CD14-positive monocyte (primary cell): ENCODE results near the gene NKAIN2. TPM values are rescaled to one million over a fixed set of nuclear protein-coding genes. Genes with fewer than 3 reads are reported as not detected.
"Not testable (repeated sequence)": the region's sequence is repeated elsewhere in the genome, so short reads cannot be mapped to it uniquely, and the experiment has no call there.

Experiments
- DNase-seq, 3 donors: peaks; one replicate each; pipeline ENCODE4 v3.0.0-alpha.2; 2011 to 2022
- H2AFZ ChIP-seq: 2 replicates; pipeline ENCODE4 v1.6.0; 2012; ENCODE audit warnings: mild to moderate bottlenecking, low read depth, low read length, inconsistent platforms; ENCODE audit not compliant: insufficient read depth, poor library complexity, severe bottlenecking
- H3K27ac ChIP-seq, 2 donors: 1 replicate in 1 of 2; 2 replicates in 1 of 2; pipeline ENCODE4 v1.5.1; 2012 to 2013; ENCODE audit warnings: low read length in 2 of 2, control low read depth in 1 of 2, inconsistent platforms in 1 of 2, low read depth in 1 of 2, mild to moderate bottlenecking in 1 of 2
- H3K27me3 ChIP-seq, 2 donors: one replicate each; pipeline versions ENCODE4 v1.6.0 to v1.6.1; 2011 to 2013; ENCODE audit warnings: low read length in 2 of 2; ENCODE audit not compliant: control insufficient read depth in 2 of 2, insufficient read depth in 2 of 2
- H3K36me3 ChIP-seq, 2 donors: replicated peaks in 1 of 2; 1 replicate in 1 of 2; 2 replicates in 1 of 2; pipeline versions ENCODE4 v1.5.1 to v1.6.1; 2012 to 2013; ENCODE audit warnings: low read length in 2 of 2, control low read depth in 1 of 2, inconsistent platforms in 1 of 2, mild to moderate bottlenecking in 1 of 2; ENCODE audit not compliant: insufficient read depth in 2 of 2, control insufficient read depth in 1 of 2
- H3K4me1 ChIP-seq, 2 donors: 1 replicate in 1 of 2; 2 replicates in 1 of 2; pipeline versions ENCODE4 v1.5.1 to v1.6.1; 2012 to 2013; ENCODE audit warnings: low read length in 2 of 2, control low read depth in 1 of 2, inconsistent platforms in 1 of 2, mild to moderate bottlenecking in 1 of 2, moderate library complexity in 1 of 2; ENCODE audit not compliant: insufficient read depth in 2 of 2, control insufficient read depth in 1 of 2
- H3K4me2 ChIP-seq: replicated peaks from 2 replicates; pipeline ENCODE3; 2012; ENCODE audit warnings: low read length, moderate library complexity, mild to moderate bottlenecking; ENCODE audit not compliant: poor library complexity, severe bottlenecking; ENCODE audit errors: extremely low read depth
- H3K4me3 ChIP-seq, 3 experiments: fragments of 200-600 bp in 1 of 3; sonication (generic) in 1 of 3; replicated peaks in 1 of 3; 1 replicate in 2 of 3; 2 replicates in 1 of 3; pipeline ENCODE4 v1.5.1; 2011 to 2013; ENCODE audit warnings: low read length in 3 of 3, mild to moderate bottlenecking in 3 of 3, control low read depth in 2 of 3, low read depth in 2 of 3, inconsistent platforms in 1 of 3, moderate library complexity in 1 of 3
- H3K79me2 ChIP-seq: 2 replicates; pipeline ENCODE4 v1.6.0; 2012; ENCODE audit warnings: mild to moderate bottlenecking, control low read depth, inconsistent platforms, low read length, moderate library complexity; ENCODE audit not compliant: insufficient read depth
- H3K9ac ChIP-seq: 2 replicates; pipeline ENCODE4 v1.6.0; 2017; ENCODE audit warnings: low read length, mild to moderate bottlenecking; ENCODE audit not compliant: insufficient read depth, poor library complexity, severe bottlenecking
- H3K9me3 ChIP-seq, 2 donors: replicated peaks in 1 of 2; 1 replicate in 1 of 2; 2 replicates in 1 of 2; pipeline versions ENCODE4 v1.5.1 to v1.6.1; 2012 to 2013; ENCODE audit warnings: low read length in 2 of 2, control low read depth in 1 of 2; ENCODE audit not compliant: control insufficient read depth in 1 of 2, insufficient read depth in 1 of 2
- H4K20me1 ChIP-seq: 2 replicates; pipeline ENCODE4 v1.6.0; 2012; ENCODE audit warnings: mild to moderate bottlenecking, low read length, control low read depth, moderate library complexity; ENCODE audit not compliant: insufficient read depth
- H3K27ac Mint-ChIP-seq, 7 donors: one replicate each; pipeline ENCODE4 v1.8.0; 2020; ENCODE audit warnings: mild to moderate bottlenecking in 7 of 7, mixed read lengths in 7 of 7, moderate library complexity in 6 of 7, inconsistent platforms in 2 of 7
- H3K27me3 Mint-ChIP-seq, 3 donors: one replicate each; pipeline ENCODE4 v1.8.0; 2021 to 2022; ENCODE audit warnings: low read depth in 3 of 3, mild to moderate bottlenecking in 3 of 3, mixed read lengths in 3 of 3, moderate library complexity in 3 of 3, inconsistent platforms in 1 of 3
- H3K36me3 Mint-ChIP-seq, 2 donors: one replicate each; pipeline ENCODE4 v1.8.0; 2020; ENCODE audit warnings: mixed read lengths in 2 of 2, inconsistent platforms in 1 of 2, mild to moderate bottlenecking in 1 of 2
- H3K4me1 Mint-ChIP-seq: one replicate; pipeline ENCODE4 v1.8.0; 2020; ENCODE audit warnings: mild to moderate bottlenecking, mixed read lengths
- H3K4me3 Mint-ChIP-seq, 2 donors: one replicate each; pipeline ENCODE4 v1.8.0; 2020; ENCODE audit warnings: mild to moderate bottlenecking in 2 of 2, mixed read lengths in 2 of 2, moderate library complexity in 1 of 2
- H3K9me3 Mint-ChIP-seq, 7 donors: one replicate each; pipeline ENCODE4 v1.8.0; 2020 to 2022; ENCODE audit warnings: mixed read lengths in 7 of 7, mild to moderate bottlenecking in 6 of 7, moderate library complexity in 6 of 7, inconsistent platforms in 2 of 7
- WGBS: methylation state at CpG from one replicate; pipeline ENCODE4 v1.1.5; 2013; ENCODE audit warnings: missing lambda C conversion rate; ENCODE audit not compliant: insufficient coverage; 5-methylcytosine and 5-hydroxymethylcytosine counted together
- intact Hi-C, 2 donors: fragments of 100-400 bp; cut with micrococcal nuclease; formaldehyde crosslinking; loops; one replicate each; pipeline versions ENCODE4 v1.15.0 to v1.15.1; 2023
- polyA plus RNA-seq, 3 donors: library from polyadenylated mRNA; depleted of rRNA in 1 of 3; unstranded in 2 of 3; stranded (reverse) in 1 of 3; fragments of 300-500 nt in 2 of 3; fragments of >200 nt in 1 of 3; fragmentation: Illumina TruSeq in 2 of 3; gene quantifications; 1 replicate in 2 of 3; 2 replicates in 1 of 3; pipeline ENCODE4 v1.2.3, GENCODE V29; 2012 to 2021
- TF ChIP-seq, protein P1 (sequence below): fragments of 200-600 bp; IDR thresholded peaks from one replicate; pipeline ENCODE4 v1.8.0; 2022; ENCODE audit warnings: antibody characterized with exemption, mild to moderate bottlenecking

The NKAIN2 gene
- polyA plus RNA-seq, 3 donors, result not detected

DNA sequence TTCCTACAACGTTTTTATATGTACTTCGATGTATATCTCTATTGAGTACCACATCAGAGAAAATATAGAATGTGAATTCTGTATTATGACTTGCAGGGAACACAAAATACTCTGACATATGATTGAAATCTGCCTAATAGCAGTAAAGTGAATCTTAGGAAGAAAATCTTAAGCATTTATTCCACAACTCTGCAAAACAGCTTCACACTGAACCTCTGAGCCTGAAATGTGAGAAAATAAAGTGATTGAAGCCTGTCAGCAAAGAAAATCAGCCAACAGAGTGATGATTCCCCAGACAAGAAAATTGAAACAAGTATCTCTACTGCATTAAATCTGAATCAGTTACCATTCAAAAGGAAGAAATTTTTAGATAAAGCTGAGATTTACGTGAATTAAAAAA, 659.1 kb downstream of the NKAIN2 start:
- DNase-seq, result no peak
- H3K27ac Mint-ChIP-seq, result no peak overlapping the region
- no CpG with 5 or more reads among the region's 3 CpGs for WGBS
- Histone ChIP-seq H4K20me1 (no peaks in the 10 kb centered on the region), H3K36me3 (no peaks in the 10 kb centered on the region), H3K27me3 (no peaks in the 10 kb centered on the region), H3K79me2 (no peaks in the 10 kb centered on the region), H3K9ac (no peak overlapping the region), H3K4me2 (no peak overlapping the region), H3K27ac (no peak overlapping the region), H3K4me3 (no peak overlapping the region), H2AFZ (no peak overlapping the region), H3K9me3 (no peaks in the 10 kb centered on the region), H3K4me1 (no peaks in the 10 kb centered on the region)
- H3K9me3 Mint-ChIP-seq, result peaks cover 0 to 5% (median 0%) of the 10 kb centered on the region in 7 donors
- H3K27me3 Mint-ChIP-seq, result no peaks in the 10 kb centered on the region
- no peaks in the 10 kb centered on the region for H3K4me1 Mint-ChIP-seq
- no peaks in the 10 kb centered on the region for H3K36me3 Mint-ChIP-seq
- TF ChIP-seq, protein P1, sequence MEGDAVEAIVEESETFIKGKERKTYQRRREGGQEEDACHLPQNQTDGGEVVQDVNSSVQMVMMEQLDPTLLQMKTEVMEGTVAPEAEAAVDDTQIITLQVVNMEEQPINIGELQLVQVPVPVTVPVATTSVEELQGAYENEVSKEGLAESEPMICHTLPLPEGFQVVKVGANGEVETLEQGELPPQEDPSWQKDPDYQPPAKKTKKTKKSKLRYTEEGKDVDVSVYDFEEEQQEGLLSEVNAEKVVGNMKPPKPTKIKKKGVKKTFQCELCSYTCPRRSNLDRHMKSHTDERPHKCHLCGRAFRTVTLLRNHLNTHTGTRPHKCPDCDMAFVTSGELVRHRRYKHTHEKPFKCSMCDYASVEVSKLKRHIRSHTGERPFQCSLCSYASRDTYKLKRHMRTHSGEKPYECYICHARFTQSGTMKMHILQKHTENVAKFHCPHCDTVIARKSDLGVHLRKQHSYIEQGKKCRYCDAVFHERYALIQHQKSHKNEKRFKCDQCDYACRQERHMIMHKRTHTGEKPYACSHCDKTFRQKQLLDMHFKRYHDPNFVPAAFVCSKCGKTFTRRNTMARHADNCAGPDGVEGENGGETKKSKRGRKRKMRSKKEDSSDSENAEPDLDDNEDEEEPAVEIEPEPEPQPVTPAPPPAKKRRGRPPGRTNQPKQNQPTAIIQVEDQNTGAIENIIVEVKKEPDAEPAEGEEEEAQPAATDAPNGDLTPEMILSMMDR, result no peak
- no peak overlapping the region for H3K4me3 Mint-ChIP-seq
- intact Hi-C loops, result no loop called here

DNA sequence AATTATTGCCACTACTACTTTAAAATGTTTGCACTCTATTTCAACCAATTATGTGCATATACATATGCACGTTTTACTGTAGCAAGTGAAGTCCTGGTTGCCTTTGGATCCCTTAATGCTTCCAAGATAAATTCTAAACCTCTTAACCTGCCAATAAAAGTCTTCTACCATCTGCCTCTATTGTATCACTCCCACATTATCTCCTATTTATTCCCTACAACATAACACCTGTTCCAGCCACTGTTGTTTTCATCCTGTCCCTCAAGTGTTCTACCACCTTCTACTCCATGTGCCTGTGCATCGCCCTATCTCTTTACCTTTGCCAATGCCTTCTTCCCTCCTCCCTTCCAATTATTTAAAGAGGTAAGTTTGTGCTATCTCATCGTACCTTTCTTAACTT, 659.6 kb downstream of the NKAIN2 start:
- peaks cover 0 to 5% (median 0%) of the 10 kb centered on the region in 7 donors for H3K9me3 Mint-ChIP-seq
- no peaks in the 10 kb centered on the region for H3K27me3 ChIP-seq
- H3K4me1 Mint-ChIP-seq, result no peaks in the 10 kb centered on the region
- H3K27me3 Mint-ChIP-seq, result no peaks in the 10 kb centered on the region
- no peak overlapping the region for H3K4me3 ChIP-seq
- intact Hi-C loops, result no loop called here
- no peaks in the 10 kb centered on the region for H3K36me3 ChIP-seq
- no peak overlapping the region for H3K27ac Mint-ChIP-seq
- no peak overlapping the region for H3K4me3 Mint-ChIP-seq
- DNase-seq, result no peak
- WGBS, result 89% methylated on average over 1 of the region's 3 CpGs
- H3K4me2 ChIP-seq, result no peak overlapping the region
- H2AFZ ChIP-seq, result no peak overlapping the region
- no peaks in the 10 kb centered on the region for H4K20me1 ChIP-seq
- H3K4me1 ChIP-seq, result no peaks in the 10 kb centered on the region
- TF ChIP-seq, protein P1, result no peak
- no peaks in the 10 kb centered on the region for H3K36me3 Mint-ChIP-seq
- no peaks in the 10 kb centered on the region for H3K9me3 ChIP-seq
- H3K27ac ChIP-seq, result no peak overlapping the region
- H3K79me2 ChIP-seq, result no peaks in the 10 kb centered on the region
- no peak overlapping the region for H3K9ac ChIP-seq

DNA sequence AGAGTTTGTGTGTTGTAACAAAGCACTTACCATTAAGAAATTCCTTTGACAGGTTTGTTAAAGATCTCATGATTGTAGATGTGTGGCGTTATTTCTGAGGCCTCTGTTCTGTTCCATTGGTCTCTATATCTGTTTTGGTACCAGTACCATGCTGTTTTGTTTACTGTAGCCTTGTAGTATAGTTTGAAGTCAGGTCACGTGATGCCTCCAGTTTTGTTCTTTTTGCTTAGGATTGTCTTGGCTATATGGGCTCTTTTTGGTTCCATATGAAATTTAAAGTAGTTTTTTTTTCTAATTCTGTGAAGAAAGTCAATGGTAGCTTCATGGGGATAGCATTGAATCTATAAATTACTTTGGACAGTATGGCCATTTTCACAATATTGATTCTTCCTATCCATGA, 660.9 kb downstream of the NKAIN2 start:
- H3K27me3 Mint-ChIP-seq, H3K4me1 Mint-ChIP-seq, H3K27me3 ChIP-seq, H3K9ac ChIP-seq, H3K4me3 Mint-ChIP-seq, H3K4me3 ChIP-seq, H3K79me2 ChIP-seq, H3K27ac ChIP-seq, H3K36me3 ChIP-seq, H3K36me3 Mint-ChIP-seq, H2AFZ ChIP-seq, H4K20me1 ChIP-seq, H3K9me3 ChIP-seq, DNase-seq, H3K4me1 ChIP-seq, H3K9me3 Mint-ChIP-seq, H3K4me2 ChIP-seq, intact Hi-C loops, H3K27ac Mint-ChIP-seq: not testable (repeated sequence)
- WGBS, result 95% methylated on average over 2 of the region's 2 CpGs
